ENCODE results near the gene DCST2. TPM values are rescaled to one million over a fixed set of nuclear protein-coding genes. Genes with fewer than 3 reads are reported as not detected.
A peak's percentile ranks its signal among the peaks of the same experiment; 100 is the strongest.

The DCST2 gene
- polyA plus RNA-seq, 1 donor from 2014 or later: 1.8 TPM

GRCh38 chr1:155062702-155063411 lies 29.3 kb upstream of the DCST2 start:
- Histone ChIP-seq H2AFZ (ENCODE audit: low read depth, low read length) (no peak overlapping the region), H3K9me3 (ENCODE audit: low read length) (no peaks in the 10 kb centered on the region), H3K27ac (ENCODE audit: low read length) (no peak overlapping the region), H3K27me3 (ENCODE audit: insufficient read depth, low read depth, low read length) (no peaks in the 10 kb centered on the region), H3K36me3 (ENCODE audit: insufficient read depth, low read length) (no peaks in the 10 kb centered on the region), H3K4me2 (ENCODE audit: low read length) (peak overlapping the region; percentile 62), H3F3A (ENCODE audit: insufficient read depth, low read length, poor library complexity, severe bottlenecking) (no peaks in the 10 kb centered on the region), H3K9me2 (ENCODE audit: insufficient read depth, low read length) (no peaks in the 10 kb centered on the region), H3K4me3 (ENCODE audit: low read length) (peak overlapping the region; percentile 72), H4K20me1 (ENCODE audit: insufficient read depth) (no peaks in the 10 kb centered on the region), H3K9ac (ENCODE audit: low read length) (no peak overlapping the region), H3K79me2 (replicated peaks; ENCODE audit: insufficient read depth, low read length) (peaks cover 8% of the 10 kb centered on the region)
- peak; percentile 71 for TF ChIP-seq CTCF (IDR thresholded peaks at IDR 0.05; ENCODE audit: poor library complexity, severe bottlenecking)
- peak; percentile 73 for TF ChIP-seq RAD21 (conservative IDR thresholded peaks at IDR 0.05)
- no peak for TF ChIP-seq POLR2AphosphoS5 (IDR thresholded peaks at IDR 0.05)
- TF ChIP-seq SMC3 (conservative IDR thresholded peaks at IDR 0.05; ENCODE audit: poor library complexity): peak; percentile 83

- H3K4me3 ChIP-seq (ENCODE audit: low read length): peak overlapping the region; percentile 72
- no peaks in the 10 kb centered on the region for H4K20me1 ChIP-seq (ENCODE audit: insufficient read depth)
- H3K9me2 ChIP-seq (ENCODE audit: insufficient read depth, low read length): no peaks in the 10 kb centered on the region
- peaks cover 8% of the 10 kb centered on the region for H3K79me2 ChIP-seq (replicated peaks; ENCODE audit: insufficient read depth, low read length)
- no peaks in the 10 kb centered on the region for H3K9me3 ChIP-seq (ENCODE audit: low read length)
- H3K4me2 ChIP-seq (ENCODE audit: low read length): no peak overlapping the region
- H3K27ac ChIP-seq (ENCODE audit: low read length): no peak overlapping the region
- no peak overlapping the region for H2AFZ ChIP-seq (ENCODE audit: low read depth, low read length)
- H3K36me3 ChIP-seq (ENCODE audit: insufficient read depth, low read length): no peaks in the 10 kb centered on the region
- no peaks in the 10 kb centered on the region for H3K27me3 ChIP-seq (ENCODE audit: insufficient read depth, low read depth, low read length)
- H3K9ac ChIP-seq (ENCODE audit: low read length): peak overlapping the region; percentile 31
- no peaks in the 10 kb centered on the region for H3F3A ChIP-seq (ENCODE audit: insufficient read depth, low read length, poor library complexity, severe bottlenecking)
- TF ChIP-seq REST (IDR thresholded peaks at IDR 0.05; ENCODE audit: borderline replicate concordance) (no peak), MXI1 (conservative IDR thresholded peaks at IDR 0.05; ENCODE audit: poor library complexity, severe bottlenecking) (no peak), POLR2AphosphoS5 (IDR thresholded peaks at IDR 0.05) (no peak), CTCF (IDR thresholded peaks at IDR 0.05; ENCODE audit: poor library complexity, severe bottlenecking) (no peak), SMC3 (conservative IDR thresholded peaks at IDR 0.05; ENCODE audit: poor library complexity) (no peak), EZH2 (IDR thresholded peaks at IDR 0.05; ENCODE audit: borderline replicate concordance, insufficient read depth, low read length, poor library complexity, severe bottlenecking) (no peak), RAD21 (conservative IDR thresholded peaks at IDR 0.05) (no peak), TAF1 (IDR thresholded peaks at IDR 0.05; ENCODE audit: low read depth) (no peak), EP300 (conservative IDR thresholded peaks at IDR 0.05; ENCODE audit: poor library complexity, severe bottlenecking) (no peak)
Observed at GRCh38 chr1:155062151-155062686, 28.6 kb upstream of the DCST2 start.

All from neural cell (in vitro differentiated cells).